Fibroblast of skin of left biceps (primary cell): ENCODE results near the gene SLC38A7.

Experiments used
- DNase-seq, 2 experiments: peaks; one replicate each; pipeline ENCODE4 v3.0.0-alpha.2; 2013; ENCODE audit warnings: low read depth in 2 of 2

Gene SLC38A7

GRCh38 chr16:58636466-58636865 is 48.1 kb downstream of the SLC38A7 start:
- no peak for DNase-seq

GRCh38 chr16:58635502-58635901 is 49.1 kb downstream of the SLC38A7 start:
- DNase-seq, result no peak

- no peak for DNase-seq
These were observed 50.2 kb downstream of the SLC38A7 start for GRCh38 chr16:58634265-58634802.

GRCh38 chr16:58629733-58630640 is 54.6 kb downstream of the SLC38A7 start, which contains the start of gene CNOT1:
Gene CNOT1 (minus strand): TSS chr16:58629826. CDS start chr16:58599337, 30,489 bp downstream.
- DNase-seq, result peak; percentile 99

- DNase-seq, result peak in 1 of 2 experiments; percentile 1
These were observed 55.5 kb downstream of the SLC38A7 start for GRCh38 chr16:58628845-58629732.

- DNase-seq, result no peak
These were observed 60.4 kb downstream of the SLC38A7 start for GRCh38 chr16:58624209-58624608.

- DNase-seq, result no peak
These were observed 64.2 kb downstream of the SLC38A7 start for GRCh38 chr16:58620396-58620795.

- DNase-seq, result peak in 1 of 2 experiments; percentile 5
These were observed 69.3 kb downstream of the SLC38A7 start for GRCh38 chr16:58615280-58615679.
